WTC11 (cell line): ENCODE results near the gene DNAH11. TPM values are rescaled to one million over a fixed set of nuclear protein-coding genes. Genes with fewer than 3 reads are reported as not detected.

ENCODE experiments used
- ATAC-seq: fragments of 200-7000 bp; cut with Tn5 transposase; 2 replicates; pipeline ENCODE4 v1.10.0; 2021; ENCODE audit warnings: mild to moderate bottlenecking, moderate library complexity
- CTCF ChIA-PET: fragments of 300-600 bp; sonication (Branson Sonifier 250); formaldehyde crosslinking; loops from one replicate; lab custom pipeline; 2021; ENCODE audit warnings: antibody characterized with exemption; lab: Charles Lee
- POLR2A ChIA-PET: fragments of 350-600 bp; sonication (Branson Sonifier 250); formaldehyde crosslinking; loops from one replicate; lab custom pipeline; 2021; ENCODE audit warnings: antibody characterized with exemption; lab: Charles Lee
- DNase-seq: peaks from one replicate; pipeline ENCODE4 v3.0.0; 2021; ENCODE audit warnings: low spot score
- H3K27ac Mint-ChIP-seq: 2 replicates; pipeline ENCODE4 v1.8.0; 2021; ENCODE audit warnings: mixed read lengths
- H3K27me3 Mint-ChIP-seq: 2 replicates; pipeline ENCODE4 v1.8.0; 2021; ENCODE audit warnings: low read depth, mild to moderate bottlenecking, moderate library complexity, mixed read lengths
- H3K36me3 Mint-ChIP-seq: 2 replicates; pipeline ENCODE4 v1.8.0; 2021; ENCODE audit warnings: mixed read lengths
- H3K4me1 Mint-ChIP-seq: 2 replicates; pipeline ENCODE4 v1.8.0; 2022; ENCODE audit warnings: mixed read lengths
- H3K4me3 Mint-ChIP-seq: 2 replicates; pipeline ENCODE4 v1.8.0; 2021; ENCODE audit warnings: mild to moderate bottlenecking, moderate library complexity, mixed read lengths
- H3K9me3 Mint-ChIP-seq: 2 replicates; pipeline ENCODE4 v1.8.0; 2021; ENCODE audit warnings: mixed read lengths
- CBFB ChIP-seq: sonication (generic); formaldehyde crosslinking; IDR thresholded peaks from 2 replicates; pipeline ENCODE4 v1.8.1; 2022; ENCODE audit warnings: mild to moderate bottlenecking, low read depth, missing genetic modification reagents
- ELF4 ChIP-seq: sonication (generic); formaldehyde crosslinking; IDR thresholded peaks from 2 replicates; pipeline ENCODE4 v1.8.1; 2022; ENCODE audit warnings: low read depth, mild to moderate bottlenecking, moderate library complexity, missing genetic modification reagents
- EMX1 ChIP-seq: fragments of 250-450 bp; sonication (Bioruptor Pico); IDR thresholded peaks from 2 replicates; pipeline ENCODE4 v1.8.0; 2021; ENCODE audit warnings: mild to moderate bottlenecking
- KAT7 ChIP-seq: sonication (generic); formaldehyde crosslinking; IDR thresholded peaks from 2 replicates; pipeline ENCODE4 v1.8.1; 2023; ENCODE audit warnings: missing genetic modification reagents, mild to moderate bottlenecking, borderline replicate concordance
- MYBL2 ChIP-seq: sonication (generic); formaldehyde crosslinking; IDR thresholded peaks from 2 replicates; pipeline ENCODE4 v1.8.1; 2023; ENCODE audit warnings: mild to moderate bottlenecking, moderate library complexity, missing genetic modification reagents
- NFYB ChIP-seq: sonication (generic); formaldehyde crosslinking; conservative IDR thresholded peaks from 2 replicates; pipeline ENCODE4 v1.8.0; 2022; ENCODE audit warnings: low read depth, missing genetic modification reagents
- RELA ChIP-seq: sonication (generic); formaldehyde crosslinking; IDR thresholded peaks from 2 replicates; pipeline ENCODE4 v1.8.1; 2022; ENCODE audit warnings: missing genetic modification reagents, mild to moderate bottlenecking, borderline replicate concordance
- TP53 ChIP-seq: sonication (generic); formaldehyde crosslinking; IDR thresholded peaks from 2 replicates; pipeline ENCODE4 v1.8.1; 2023; ENCODE audit warnings: mild to moderate bottlenecking, missing genetic modification reagents
- ZNF425 ChIP-seq: fragments of 250-450 bp; sonication (Bioruptor Pico); conservative IDR thresholded peaks from 2 replicates; pipeline ENCODE4 v1.9.0; 2021; ENCODE audit warnings: mild to moderate bottlenecking
- ZNF512 ChIP-seq: sonication (generic); formaldehyde crosslinking; IDR thresholded peaks from 2 replicates; pipeline ENCODE4 v1.8.1; 2022; ENCODE audit warnings: missing genetic modification reagents, borderline replicate concordance
- total RNA-seq: library from RNA; stranded (reverse); gene quantifications from 3 replicates; pipeline ENCODE4 v1.2.3, GENCODE V29; 2021
- TF ChIP-seq, protein P1 (sequence below): sonication (generic); formaldehyde crosslinking; IDR thresholded peaks from 2 replicates; pipeline ENCODE4 v1.8.0; 2022; ENCODE audit warnings: mild to moderate bottlenecking, missing genetic modification reagents
- TF ChIP-seq, protein P2 (sequence below): fragments of 250-450 bp; sonication (Bioruptor Pico); IDR thresholded peaks from 2 replicates; pipeline ENCODE4 v1.8.0; 2021; ENCODE audit warnings: mild to moderate bottlenecking
- TF ChIP-seq, protein P3 (sequence below): sonication (generic); formaldehyde crosslinking; IDR thresholded peaks from 2 replicates; pipeline ENCODE4 v1.8.0; 2023; ENCODE audit warnings: missing genetic modification reagents, mild to moderate bottlenecking, borderline replicate concordance

Gene DNAH11
- total RNA-seq, 1 experiment from 2014 or later: 6.4 TPM

- no peak overlapping the region; the same call in 1 of the 2 replicates for H3K27ac Mint-ChIP-seq
- H3K27me3 Mint-ChIP-seq: no peaks in the 10 kb centered on the region
- H3K36me3 Mint-ChIP-seq: no peaks in the 10 kb centered on the region
- ATAC-seq: no peak
- H3K4me1 Mint-ChIP-seq: peaks cover 16% of the 10 kb centered on the region
- H3K4me3 Mint-ChIP-seq: no peak overlapping the region
- ChIA-PET POLR2A (no interaction called here), CTCF (no interaction called here)
- H3K9me3 Mint-ChIP-seq: no peaks in the 10 kb centered on the region
- no peak for DNase-seq
- TF ChIP-seq KAT7 (CRISPR knock-in tag): no peak
- no peak for TF ChIP-seq ELF4 (CRISPR knock-in tag)
- no peak for TF ChIP-seq TP53 (CRISPR knock-in tag)
- TF ChIP-seq, protein P1, sequence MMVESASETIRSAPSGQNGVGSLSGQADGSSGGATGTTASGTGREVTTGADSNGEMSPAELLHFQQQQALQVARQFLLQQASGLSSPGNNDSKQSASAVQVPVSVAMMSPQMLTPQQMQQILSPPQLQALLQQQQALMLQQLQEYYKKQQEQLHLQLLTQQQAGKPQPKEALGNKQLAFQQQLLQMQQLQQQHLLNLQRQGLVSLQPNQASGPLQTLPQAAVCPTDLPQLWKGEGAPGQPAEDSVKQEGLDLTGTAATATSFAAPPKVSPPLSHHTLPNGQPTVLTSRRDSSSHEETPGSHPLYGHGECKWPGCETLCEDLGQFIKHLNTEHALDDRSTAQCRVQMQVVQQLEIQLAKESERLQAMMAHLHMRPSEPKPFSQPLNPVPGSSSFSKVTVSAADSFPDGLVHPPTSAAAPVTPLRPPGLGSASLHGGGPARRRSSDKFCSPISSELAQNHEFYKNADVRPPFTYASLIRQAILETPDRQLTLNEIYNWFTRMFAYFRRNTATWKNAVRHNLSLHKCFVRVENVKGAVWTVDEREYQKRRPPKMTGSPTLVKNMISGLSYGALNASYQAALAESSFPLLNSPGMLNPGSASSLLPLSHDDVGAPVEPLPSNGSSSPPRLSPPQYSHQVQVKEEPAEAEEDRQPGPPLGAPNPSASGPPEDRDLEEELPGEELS (CRISPR knock-in tag): no peak
- no peak for TF ChIP-seq RELA (CRISPR knock-in tag)
- TF ChIP-seq, protein P2, sequence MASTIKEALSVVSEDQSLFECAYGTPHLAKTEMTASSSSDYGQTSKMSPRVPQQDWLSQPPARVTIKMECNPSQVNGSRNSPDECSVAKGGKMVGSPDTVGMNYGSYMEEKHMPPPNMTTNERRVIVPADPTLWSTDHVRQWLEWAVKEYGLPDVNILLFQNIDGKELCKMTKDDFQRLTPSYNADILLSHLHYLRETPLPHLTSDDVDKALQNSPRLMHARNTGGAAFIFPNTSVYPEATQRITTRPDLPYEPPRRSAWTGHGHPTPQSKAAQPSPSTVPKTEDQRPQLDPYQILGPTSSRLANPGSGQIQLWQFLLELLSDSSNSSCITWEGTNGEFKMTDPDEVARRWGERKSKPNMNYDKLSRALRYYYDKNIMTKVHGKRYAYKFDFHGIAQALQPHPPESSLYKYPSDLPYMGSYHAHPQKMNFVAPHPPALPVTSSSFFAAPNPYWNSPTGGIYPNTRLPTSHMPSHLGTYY: no peak
- no peak for TF ChIP-seq NFYB
- no peak for TF ChIP-seq MYBL2 (CRISPR knock-in tag)
- no peak for TF ChIP-seq ZNF425 (CRISPR knock-in tag)
- TF ChIP-seq ZNF512 (CRISPR knock-in tag): no peak
- TF ChIP-seq, protein P3, sequence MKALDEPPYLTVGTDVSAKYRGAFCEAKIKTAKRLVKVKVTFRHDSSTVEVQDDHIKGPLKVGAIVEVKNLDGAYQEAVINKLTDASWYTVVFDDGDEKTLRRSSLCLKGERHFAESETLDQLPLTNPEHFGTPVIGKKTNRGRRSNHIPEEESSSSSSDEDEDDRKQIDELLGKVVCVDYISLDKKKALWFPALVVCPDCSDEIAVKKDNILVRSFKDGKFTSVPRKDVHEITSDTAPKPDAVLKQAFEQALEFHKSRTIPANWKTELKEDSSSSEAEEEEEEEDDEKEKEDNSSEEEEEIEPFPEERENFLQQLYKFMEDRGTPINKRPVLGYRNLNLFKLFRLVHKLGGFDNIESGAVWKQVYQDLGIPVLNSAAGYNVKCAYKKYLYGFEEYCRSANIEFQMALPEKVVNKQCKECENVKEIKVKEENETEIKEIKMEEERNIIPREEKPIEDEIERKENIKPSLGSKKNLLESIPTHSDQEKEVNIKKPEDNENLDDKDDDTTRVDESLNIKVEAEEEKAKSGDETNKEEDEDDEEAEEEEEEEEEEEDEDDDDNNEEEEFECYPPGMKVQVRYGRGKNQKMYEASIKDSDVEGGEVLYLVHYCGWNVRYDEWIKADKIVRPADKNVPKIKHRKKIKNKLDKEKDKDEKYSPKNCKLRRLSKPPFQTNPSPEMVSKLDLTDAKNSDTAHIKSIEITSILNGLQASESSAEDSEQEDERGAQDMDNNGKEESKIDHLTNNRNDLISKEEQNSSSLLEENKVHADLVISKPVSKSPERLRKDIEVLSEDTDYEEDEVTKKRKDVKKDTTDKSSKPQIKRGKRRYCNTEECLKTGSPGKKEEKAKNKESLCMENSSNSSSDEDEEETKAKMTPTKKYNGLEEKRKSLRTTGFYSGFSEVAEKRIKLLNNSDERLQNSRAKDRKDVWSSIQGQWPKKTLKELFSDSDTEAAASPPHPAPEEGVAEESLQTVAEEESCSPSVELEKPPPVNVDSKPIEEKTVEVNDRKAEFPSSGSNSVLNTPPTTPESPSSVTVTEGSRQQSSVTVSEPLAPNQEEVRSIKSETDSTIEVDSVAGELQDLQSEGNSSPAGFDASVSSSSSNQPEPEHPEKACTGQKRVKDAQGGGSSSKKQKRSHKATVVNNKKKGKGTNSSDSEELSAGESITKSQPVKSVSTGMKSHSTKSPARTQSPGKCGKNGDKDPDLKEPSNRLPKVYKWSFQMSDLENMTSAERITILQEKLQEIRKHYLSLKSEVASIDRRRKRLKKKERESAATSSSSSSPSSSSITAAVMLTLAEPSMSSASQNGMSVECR (CRISPR knock-in tag): no peak
- no peak for TF ChIP-seq EMX1
- TF ChIP-seq, all 79 proteins: peak for 0
Observed at GRCh38 chr7:21747806-21748205, 205.0 kb downstream of the DNAH11 start.

GRCh38 chr7:21749378-21749777 is 206.5 kb downstream of the DNAH11 start:
- DNase-seq (no peak), ATAC-seq (peak; percentile 73)
- no peak for TF ChIP-seq CBFB (CRISPR knock-in tag)
- no peak overlapping the region for H3K4me3 Mint-ChIP-seq
- ChIA-PET CTCF (no interaction called here), POLR2A (no interaction called here)
- no peaks in the 10 kb centered on the region for H3K27me3 Mint-ChIP-seq
- no peaks in the 10 kb centered on the region for H3K36me3 Mint-ChIP-seq
- H3K27ac Mint-ChIP-seq: peak overlapping the region; percentile 82; the same call in 1 of the 2 replicates
- no peaks in the 10 kb centered on the region for H3K9me3 Mint-ChIP-seq
- H3K4me1 Mint-ChIP-seq: peaks cover 16% of the 10 kb centered on the region
